GM18909 (cell line): ENCODE measurements around the gene NLGN3.
"Not testable (repeated sequence)": the region's sequence is repeated elsewhere in the genome, so short reads cannot be mapped to it uniquely, and the experiment has no call there.

Experiments
- ATAC-seq: cut with Tn5 transposase; IDR thresholded peaks from one replicate; pipeline ENCODE4 v1.9.1; 2021; ENCODE audit warnings: mild to moderate bottlenecking; ENCODE audit not compliant: unreplicated experiment, poor library complexity

Gene NLGN3

GRCh38 chrX:71168134-71168533 is 23.5 kb downstream of the NLGN3 start:
- no peak for ATAC-seq

- ATAC-seq = no peak
Observed at GRCh38 chrX:71169586-71169985, 24.9 kb downstream of the NLGN3 start.

DNA sequence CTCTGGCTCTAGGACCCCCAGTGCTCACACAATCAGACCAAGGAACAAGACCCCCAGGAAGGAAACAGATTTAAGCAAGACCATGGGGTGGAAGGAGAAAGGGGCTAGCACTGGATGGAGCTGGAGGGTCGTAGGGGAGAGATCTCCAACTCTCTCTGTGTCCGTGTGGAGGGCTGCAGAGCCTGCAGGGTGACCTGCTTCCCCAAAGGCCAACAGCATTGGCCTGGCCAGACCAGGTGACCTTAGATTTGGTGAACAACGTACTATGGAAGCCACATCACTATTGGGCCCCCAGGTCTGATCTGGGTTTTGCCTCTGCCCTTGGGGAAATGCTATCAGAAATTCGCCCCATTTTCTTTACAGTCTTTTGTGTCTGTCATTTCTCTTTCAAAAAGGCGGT is 26.0 kb downstream of the NLGN3 start:
- ATAC-seq = no peak

GRCh38 chrX:71171110-71171801 is 26.6 kb downstream of the NLGN3 start:
- ATAC-seq = no peak

DNA sequence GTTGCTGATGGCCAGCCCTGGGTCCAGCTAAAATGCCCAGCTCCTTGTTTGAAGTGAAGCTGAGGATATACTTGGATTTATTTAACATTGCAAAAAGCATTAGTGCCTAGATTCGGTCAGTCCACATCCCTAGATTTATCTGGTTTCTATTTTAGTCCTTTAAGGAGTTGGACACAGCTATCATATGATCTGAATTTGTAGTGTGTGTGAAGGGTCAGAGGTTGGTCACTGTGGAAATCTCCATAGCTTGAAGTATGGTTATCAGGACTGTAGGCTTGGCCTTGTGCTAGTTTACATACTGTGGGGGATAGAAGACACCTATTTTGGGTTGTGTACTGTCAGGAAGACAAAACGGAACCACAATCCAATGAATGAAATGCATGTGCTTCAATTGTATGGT is 28.8 kb downstream of the NLGN3 start:
- no peak for ATAC-seq

GRCh38 chrX:71174795-71175194 is 30.2 kb downstream of the NLGN3 start:
- no peak for ATAC-seq

- ATAC-seq = no peak
Observed at GRCh38 chrX:71175531-71175930, 30.9 kb downstream of the NLGN3 start.

DNA sequence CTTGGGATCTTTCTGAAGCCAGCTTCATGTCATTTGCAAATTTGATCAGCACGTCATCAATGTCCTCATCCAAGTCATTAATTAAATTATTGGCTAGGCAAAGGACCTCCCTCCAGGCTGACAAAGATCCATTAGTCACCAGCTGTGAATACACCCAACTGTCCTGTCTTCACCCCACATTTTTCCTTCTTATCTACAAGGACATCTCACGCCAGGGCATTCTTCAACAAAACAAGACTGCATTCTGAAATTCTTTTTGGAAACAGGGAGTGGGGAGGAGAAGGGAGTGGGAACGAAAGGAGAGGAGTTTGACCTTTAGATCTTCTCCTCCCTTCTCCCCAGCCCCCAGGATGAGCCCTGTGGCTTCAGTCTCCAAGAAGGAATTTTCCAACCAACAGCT is 32.7 kb downstream of the NLGN3 start:
- no peak for ATAC-seq

GRCh38 chrX:71178908-71179307 is 34.3 kb downstream of the NLGN3 start:
- ATAC-seq = no peak

DNA sequence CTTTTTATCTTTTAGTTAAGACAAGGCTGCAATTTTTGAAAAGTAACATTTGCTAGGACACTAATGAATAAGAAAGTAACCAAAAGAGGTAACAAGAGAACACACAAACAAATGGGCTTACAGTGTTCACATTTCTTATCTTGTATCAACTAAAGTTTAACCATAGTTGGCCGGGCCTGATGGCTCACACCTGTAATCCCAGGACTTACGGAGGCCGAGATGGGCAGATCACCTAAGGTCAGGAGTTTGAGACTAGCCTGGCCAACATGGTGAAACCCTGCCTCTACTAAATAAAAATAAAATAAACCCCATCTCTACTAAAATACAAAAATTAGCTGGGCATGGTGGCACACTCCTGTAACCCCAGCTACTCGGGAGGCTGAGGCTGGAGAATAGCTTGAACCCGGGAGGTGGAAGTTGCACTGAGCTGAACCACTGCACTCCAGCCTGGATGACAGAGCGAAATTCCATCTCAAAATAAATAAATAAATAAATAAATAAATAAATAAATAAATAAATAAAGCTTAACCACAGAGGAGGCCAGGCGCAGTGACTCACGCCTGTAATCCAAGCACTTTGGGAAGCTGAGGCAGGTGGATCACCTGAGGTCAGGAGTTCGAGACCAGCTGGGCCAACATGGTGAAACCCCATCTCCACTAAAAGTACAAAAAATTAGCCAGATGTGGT is 36.1 kb downstream of the NLGN3 start:
- ATAC-seq = not testable (repeated sequence)

- peak; percentile 44 for ATAC-seq
Observed at GRCh38 chrX:71181558-71181909, 36.9 kb downstream of the NLGN3 start.

DNA sequence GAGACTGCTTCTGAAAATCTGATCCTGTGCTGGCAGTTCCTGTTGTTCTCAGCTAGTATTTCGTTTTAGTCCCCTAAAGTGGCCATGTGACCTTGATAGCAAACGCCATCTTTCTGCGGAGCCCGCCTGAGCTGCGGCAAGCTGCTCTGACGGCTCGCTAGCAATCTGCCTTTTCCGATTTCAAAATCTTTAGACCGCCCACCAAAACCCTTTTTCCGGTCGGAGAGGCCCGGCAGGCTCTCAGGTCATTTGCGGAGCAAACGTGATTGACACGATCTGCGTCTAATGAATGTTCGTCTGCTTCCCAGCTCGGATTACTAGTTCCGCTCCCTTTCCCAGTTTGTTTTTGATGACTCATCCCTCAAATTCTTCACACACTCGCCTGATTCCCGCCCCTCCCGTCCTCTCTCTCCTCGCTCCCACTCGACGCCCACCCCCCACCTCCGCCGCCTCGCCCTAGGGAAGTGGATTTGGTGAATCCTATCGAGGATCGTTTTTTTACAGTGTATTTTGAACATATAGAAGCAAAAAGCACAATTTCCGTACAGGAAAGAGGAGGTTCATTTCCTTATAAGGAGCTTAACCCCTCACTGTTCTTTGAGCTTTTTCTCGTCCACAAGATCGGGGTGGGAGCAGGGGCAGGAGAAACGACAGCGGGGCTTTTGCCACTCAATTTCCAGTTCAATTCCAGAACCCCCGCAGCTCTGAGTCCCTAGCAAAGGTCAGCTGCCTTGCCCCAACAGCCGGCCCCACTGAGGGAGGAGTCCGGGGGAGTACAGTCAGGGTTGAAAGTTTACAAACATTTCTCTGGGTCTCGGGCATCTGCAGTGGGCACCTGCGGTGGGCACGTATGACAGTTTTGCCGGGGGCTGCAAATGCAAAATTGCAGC is 37.5 kb downstream of the NLGN3 start:
- peak; percentile 87 for ATAC-seq

GRCh38 chrX:71182871-71183270 is 38.2 kb downstream of the NLGN3 start:
- ATAC-seq = no peak

GRCh38 chrX:71183341-71183740 is 38.7 kb downstream of the NLGN3 start:
- ATAC-seq = no peak

DNA sequence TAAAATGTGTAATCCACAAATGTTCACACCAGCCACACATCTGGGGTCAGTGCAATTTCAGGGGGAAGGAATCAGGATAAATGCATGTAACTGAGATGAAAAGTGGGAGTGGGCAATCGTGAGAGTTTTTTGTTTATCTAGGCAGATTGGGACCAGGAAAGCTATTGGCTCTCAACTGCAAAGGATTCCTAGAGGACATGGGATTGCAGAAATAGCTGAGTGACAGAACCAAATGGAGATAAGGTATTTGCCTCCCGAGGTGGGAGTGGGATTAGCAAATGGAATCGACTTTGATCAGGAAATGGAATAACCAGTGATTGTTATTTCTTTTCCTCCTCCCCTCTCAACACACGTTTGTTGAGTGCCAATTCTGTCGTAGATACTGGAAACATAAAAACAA is 39.5 kb downstream of the NLGN3 start:
- no peak for ATAC-seq

DNA sequence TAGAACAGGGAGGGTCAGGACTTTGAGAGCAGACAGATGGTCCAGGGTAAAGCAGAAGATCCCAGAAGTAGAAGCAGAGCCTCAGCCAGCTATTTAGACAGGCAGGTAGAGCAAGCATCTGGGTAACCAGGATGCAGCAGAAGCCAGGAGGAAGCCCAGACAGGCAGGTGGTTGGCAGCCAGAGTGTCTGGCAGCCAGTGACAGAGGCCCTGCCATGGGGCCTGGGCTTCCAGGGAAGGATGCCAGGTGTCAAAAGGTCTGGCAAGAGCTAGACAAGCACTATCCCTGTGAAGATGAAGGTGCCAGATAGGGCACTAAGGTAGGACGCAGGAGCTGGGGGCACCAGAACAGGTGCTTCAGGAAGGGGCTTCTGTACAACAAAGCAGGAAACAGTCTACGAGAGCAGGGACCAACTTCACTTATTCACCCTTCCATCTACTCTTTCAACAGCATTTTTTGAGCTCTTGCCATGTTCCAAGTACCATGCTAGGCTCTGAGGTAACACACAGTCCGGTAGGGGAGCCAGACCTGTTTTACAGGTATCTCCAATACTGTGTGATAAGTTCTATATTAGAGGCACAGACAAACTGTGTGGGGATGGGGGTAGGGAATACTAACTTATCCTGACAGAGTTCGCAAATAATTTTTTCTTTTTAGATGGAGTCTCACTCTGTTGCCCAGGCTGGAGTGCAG is 40.3 kb downstream of the NLGN3 start:
- no peak for ATAC-seq

DNA sequence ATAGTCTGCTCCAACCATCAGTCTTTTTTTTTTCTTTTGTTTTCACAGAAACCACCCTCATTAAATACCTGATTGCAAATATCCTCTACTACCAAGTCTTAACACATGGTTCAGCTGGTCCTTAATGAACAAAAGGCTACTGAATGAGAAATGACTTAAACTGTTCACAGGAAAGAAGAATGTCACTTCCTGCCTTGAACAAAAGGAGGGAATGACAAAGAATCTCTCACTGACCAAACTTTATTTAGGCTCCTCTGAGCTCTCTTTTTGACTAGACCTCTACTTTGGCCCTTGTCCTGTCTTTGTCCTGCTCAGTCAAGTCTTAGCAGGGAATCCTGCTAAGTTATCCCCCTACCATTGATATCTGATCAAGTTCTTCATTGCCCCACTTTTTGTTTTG is 46.6 kb downstream of the NLGN3 start:
- no peak for ATAC-seq

DNA sequence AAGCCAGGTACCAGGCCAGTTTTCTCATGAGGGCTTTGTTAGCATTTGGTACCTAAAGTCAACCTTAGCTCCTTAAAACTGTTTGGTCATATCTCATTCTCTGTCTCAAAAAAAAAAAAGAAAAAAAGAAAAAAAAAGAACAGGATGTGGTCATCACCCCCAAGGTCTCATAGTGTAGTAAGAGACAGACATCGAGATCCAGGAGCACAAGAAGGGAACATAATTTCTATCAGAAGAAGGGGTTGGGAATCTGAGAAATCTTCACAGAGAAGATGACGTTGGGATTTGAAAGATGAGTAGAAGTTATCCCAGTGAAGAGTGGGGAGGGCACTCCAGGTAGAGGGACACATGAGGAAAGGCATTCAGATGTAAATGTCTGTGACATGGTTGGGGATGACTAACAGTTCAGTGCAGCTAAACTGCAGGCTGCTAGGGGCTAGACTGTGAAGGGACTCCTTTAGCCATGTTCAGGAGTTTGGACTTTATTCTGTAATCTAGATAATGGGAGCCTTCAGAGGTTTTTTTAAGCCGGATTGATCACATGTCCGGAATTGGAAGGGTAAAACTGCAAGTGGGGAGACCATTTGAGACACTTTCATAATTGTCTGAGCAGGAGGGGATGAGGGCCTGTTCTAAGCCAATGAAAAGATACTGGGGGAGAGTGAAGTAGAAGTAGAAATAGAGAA is 51.5 kb downstream of the NLGN3 start:
- peak; percentile 67 for ATAC-seq

- peak; percentile 71 for ATAC-seq
Observed at GRCh38 chrX:71198066-71198465, 53.4 kb downstream of the NLGN3 start.
